Liver (tissue), 9 donors: Measurements from ENCODE around the gene ETFA. TPM values are rescaled to one million over a fixed set of nuclear protein-coding genes. Genes with fewer than 3 reads are reported as not detected.

Experiments
- DNase-seq: peaks from one replicate; pipeline ENCODE4 v3.0.0-alpha.2; 2017; ENCODE audit warnings: low spot score
- H3K27ac ChIP-seq, 2 donors: one replicate each; pipeline ENCODE4 v1.7.0; 2013; ENCODE audit warnings: inconsistent platforms in 2 of 2, low read length in 2 of 2, control low read depth in 1 of 2, low read depth in 1 of 2, mild to moderate bottlenecking in 1 of 2
- H3K27me3 ChIP-seq, 4 donors: one replicate each; pipeline versions ENCODE4 v1.6.1 to v1.7.0; 2013; ENCODE audit warnings: low read length in 3 of 4, inconsistent platforms in 1 of 4, mild to moderate bottlenecking in 1 of 4, moderate library complexity in 1 of 4; ENCODE audit not compliant: control insufficient read depth in 4 of 4, insufficient read depth in 4 of 4
- H3K36me3 ChIP-seq, 4 donors: one replicate each; pipeline versions ENCODE4 v1.6.1 to v1.7.0; 2013; ENCODE audit warnings: low read length in 3 of 4, mild to moderate bottlenecking in 3 of 4, low read depth in 1 of 4, moderate library complexity in 1 of 4; ENCODE audit not compliant: control insufficient read depth in 4 of 4, insufficient read depth in 3 of 4
- H3K4me1 ChIP-seq, 4 donors: one replicate each; pipeline versions ENCODE4 v1.6.1 to v1.7.0; 2013; ENCODE audit warnings: low read length in 3 of 4, mild to moderate bottlenecking in 3 of 4, moderate library complexity in 1 of 4; ENCODE audit not compliant: control insufficient read depth in 4 of 4, insufficient read depth in 4 of 4
- H3K4me3 ChIP-seq, 3 donors: one replicate each; pipeline versions ENCODE4 v1.6.1 to v1.7.0; 2013; ENCODE audit warnings: low read length in 3 of 3, control low read depth in 1 of 3, low read depth in 1 of 3, mild to moderate bottlenecking in 1 of 3
- H3K9ac ChIP-seq, 2 donors: one replicate each; pipeline ENCODE4 v1.7.0; 2013; ENCODE audit warnings: low read length in 2 of 2, mild to moderate bottlenecking in 2 of 2, moderate library complexity in 2 of 2, control low read depth in 1 of 2, low read depth in 1 of 2
- H3K9me3 ChIP-seq, 4 donors: one replicate each; pipeline versions ENCODE4 v1.6.1 to v1.7.0; 2013; ENCODE audit warnings: low read length in 3 of 4; ENCODE audit not compliant: control insufficient read depth in 4 of 4
- ATF3 ChIP-seq: IDR thresholded peaks from 2 replicates; pipeline ENCODE4 v1.6.1; 2016; ENCODE audit warnings: antibody characterized with exemption
- CTCF ChIP-seq: fragments of 150-350 bp; IDR thresholded peaks from 2 replicates; pipeline ENCODE4 v1.5.1; 2017; ENCODE audit warnings: improper control_type of control experiment, low read depth, low read length; ENCODE audit not compliant: missing input control
- EGR1 ChIP-seq, 2 donors: IDR thresholded peaks; 2 replicates each; pipeline ENCODE4 v1.6.1; 2016 to 2018; ENCODE audit warnings: antibody characterized with exemption in 2 of 2, low read depth in 2 of 2
- FOXA1 ChIP-seq: IDR thresholded peaks from 2 replicates; pipeline ENCODE4 v1.6.1; 2016; ENCODE audit warnings: antibody characterized with exemption
- FOXA2 ChIP-seq: IDR thresholded peaks from 2 replicates; pipeline ENCODE4 v1.6.1; 2016; ENCODE audit warnings: antibody characterized with exemption
- GABPA ChIP-seq, 2 donors: IDR thresholded peaks in 1 of 2; conservative IDR thresholded peaks in 1 of 2; 2 replicates each; pipeline ENCODE4 v1.6.1; 2016; ENCODE audit warnings: antibody characterized with exemption in 2 of 2, mild to moderate bottlenecking in 1 of 2, moderate library complexity in 1 of 2
- HNF4A ChIP-seq, 2 donors: conservative IDR thresholded peaks; 2 replicates each; pipeline ENCODE4 v1.6.1; 2016; ENCODE audit warnings: antibody characterized with exemption in 2 of 2, mild to moderate bottlenecking in 2 of 2
- HNF4G ChIP-seq: IDR thresholded peaks from 2 replicates; pipeline ENCODE4 v1.6.1; 2016; ENCODE audit warnings: antibody characterized with exemption
- JUND ChIP-seq, 2 donors: IDR thresholded peaks; 2 replicates each; pipeline ENCODE4 v1.6.1; 2016; ENCODE audit warnings: antibody characterized with exemption in 2 of 2
- MAX ChIP-seq: IDR thresholded peaks from 2 replicates; pipeline ENCODE4 v1.6.1; 2016; ENCODE audit warnings: antibody characterized with exemption
- NR2F2 ChIP-seq: IDR thresholded peaks from 2 replicates; pipeline ENCODE4 v1.6.1; 2016; ENCODE audit warnings: antibody characterized with exemption
- RAD21 ChIP-seq, 2 donors: IDR thresholded peaks; 2 replicates each; pipeline ENCODE4 v1.6.1; 2016; ENCODE audit warnings: antibody characterized with exemption in 2 of 2, mild to moderate bottlenecking in 2 of 2
- REST ChIP-seq: IDR thresholded peaks from 2 replicates; pipeline ENCODE4 v1.6.1; 2016; ENCODE audit warnings: antibody characterized with exemption, mild to moderate bottlenecking
- RXRA ChIP-seq, 2 donors: IDR thresholded peaks; 2 replicates each; pipeline ENCODE4 v1.6.1; 2017 to 2018; ENCODE audit warnings: antibody characterized with exemption in 2 of 2, mild to moderate bottlenecking in 1 of 2
- SP1 ChIP-seq: IDR thresholded peaks from 2 replicates; pipeline ENCODE4 v1.6.1; 2018; ENCODE audit warnings: antibody characterized with exemption, mild to moderate bottlenecking
- TAF1 ChIP-seq: conservative IDR thresholded peaks from 2 replicates; pipeline ENCODE4 v1.6.1; 2016; ENCODE audit warnings: antibody characterized with exemption, mild to moderate bottlenecking
- YY1 ChIP-seq: IDR thresholded peaks from 2 replicates; pipeline ENCODE4 v1.6.1; 2016; ENCODE audit warnings: antibody characterized with exemption, mild to moderate bottlenecking
- ZBTB33 ChIP-seq: IDR thresholded peaks from 2 replicates; pipeline ENCODE4 v1.6.1; 2016; ENCODE audit warnings: antibody characterized with exemption
- WGBS: extraction: QIAGEN DNeasy Blood & Tissue Kit; methylation state at CpG from one replicate; pipeline ENCODE4 v1.1.7; 2013; 5-methylcytosine and 5-hydroxymethylcytosine counted together
- polyA plus RNA-seq, 2 donors: library from polyadenylated mRNA; stranded (reverse) in 1 of 2; unstranded in 1 of 2; fragments of 200-250 nt in 1 of 2; fragments of >200 nt in 1 of 2; fragmentation: Nextera tagmentation in 1 of 2; extraction: Ambion mirVana in 1 of 2; gene quantifications; one replicate each; pipeline versions ENCODE4 v1.2.1 to v1.2.3, GENCODE V29; 2013 to 2015
- total RNA-seq, 2 donors: library from RNA; depleted of rRNA; stranded (reverse); fragments of >200 nt; gene quantifications; one replicate each; pipeline ENCODE4 v1.2.3, GENCODE V29; 2014
- donor health status: healthy.
- donor health status: healthy.
- donor health status: healthy.
- donor health status: healthy.
- donor health status: healthy.

Gene ETFA
- total and polyA plus RNA-seq, 4 donors, result 92.6 to 342 (median 289) TPM

GRCh38 chr15:76353023-76353577 lies 41.8 kb upstream of the ETFA start (continued):
- TF ChIP-seq REST, result no peak
- no peak for TF ChIP-seq EGR1 (IDR thresholded peaks at IDR 0.05; ENCODE audit: low read depth in 2 of 2)
- TF ChIP-seq RXRA (IDR thresholded peaks at IDR 0.05), result no peak
- no peak for TF ChIP-seq YY1
- no peak for TF ChIP-seq SP1
- TF ChIP-seq ATF3, result no peak
- no peak for TF ChIP-seq NR2F2
- TF ChIP-seq HNF4A (conservative IDR thresholded peaks at IDR 0.05), result no peak
- TF ChIP-seq MAX, result no peak

- no peak overlapping the region for H3K9ac ChIP-seq
- no peaks in the 10 kb centered on the region for H3K9me3 ChIP-seq
- peaks cover 0 to 2% (median 0%) of the 10 kb centered on the region in 4 donors for H3K36me3 ChIP-seq
- no peak overlapping the region for H3K4me3 ChIP-seq
- H3K4me1 ChIP-seq, result peaks cover 5 to 14% (median 12%) of the 10 kb centered on the region in 4 donors
- H3K27ac ChIP-seq, result no peak overlapping the region
- H3K27me3 ChIP-seq, result peaks cover 0 to 13% (median 5%) of the 10 kb centered on the region in 4 donors
- 97% methylated on average over 1 of the region's 1 CpG for WGBS
- no peak for DNase-seq
- TF ChIP-seq REST, result no peak
- TF ChIP-seq RXRA (IDR thresholded peaks at IDR 0.05), result no peak
- no peak for TF ChIP-seq FOXA1
- TF ChIP-seq HNF4G, result no peak
- TF ChIP-seq RAD21 (IDR thresholded peaks at IDR 0.05), result no peak
- no peak for TF ChIP-seq NR2F2
- no peak for TF ChIP-seq EGR1 (IDR thresholded peaks at IDR 0.05; ENCODE audit: low read depth in 2 of 2)
- no peak for TF ChIP-seq CTCF
- TF ChIP-seq JUND (IDR thresholded peaks at IDR 0.05), result no peak
- no peak for TF ChIP-seq ZBTB33
- TF ChIP-seq FOXA2, result no peak
- no peak for TF ChIP-seq YY1
- no peak for TF ChIP-seq GABPA (IDR thresholded peaks at IDR 0.05 in 1 of 2, conservative IDR thresholded peaks at IDR 0.05 in 1 of 2)
- no peak for TF ChIP-seq HNF4A (conservative IDR thresholded peaks at IDR 0.05)
- TF ChIP-seq MAX, result no peak
- no peak for TF ChIP-seq SP1
- TF ChIP-seq ATF3, result no peak
- TF ChIP-seq TAF1, result no peak
These were observed 38.2 kb upstream of the ETFA start for GRCh38 chr15:76349301-76350070.
